ENCODE data around the gene ZIC5. TPM values are rescaled to one million over a fixed set of nuclear protein-coding genes. Genes with fewer than 3 reads are reported as not detected.

ZIC5 gene
- total RNA-seq = not detected
- not detected for polyA plus RNA-seq
- long read RNA-seq, donor 1, full-length matches to known transcripts = 1 of 1 reads
- long read RNA-seq, donor 1, partial matches to known transcripts = 0 of 1 reads
- long read RNA-seq, donor 1, other reads (novel, unspliced or antisense) = 0 of 1 reads
- long read RNA-seq, donor 2 = 0 reads
- long read RNA-seq, donor 3 = 0 reads
- long read RNA-seq, donor 4 = 0 reads
- long read RNA-seq, donor 5 = 0 reads
- long read RNA-seq, donor 6 = 0 reads
- long read RNA-seq, donor 7 = 0 reads
- long read RNA-seq, donor 8 = 0 reads
- long read RNA-seq, donor 9 = 0 reads
- long read RNA-seq, donor 10 = 0 reads

GRCh38 chr13:99971576-99972189 is at the start of gene ZIC5:
TSS of gene ZIC5 (minus strand) at chr13:99971767. CDS start at chr13:99971603, 164 bp downstream.
- 8 to 16% (median 10%) methylated on average over 21 to 41 of the region's 41 CpGs for WGBS, 5 donors
- intact Hi-C loops (cut with DNase I; ENCODE audit: low total_unique reads) = no loop called here
- TF ChIP-seq POLR2AphosphoS5 (IDR thresholded peaks at IDR 0.05) (no peak), CTCF (IDR thresholded peaks at IDR 0.05) (no peak), POLR2A (IDR thresholded peaks at IDR 0.05) (no peak), EP300 (IDR thresholded peaks at IDR 0.05) (no peak)
- Histone ChIP-seq H3K4me1 (peaks cover 37 to 44% (median 38%) of the 10 kb centered on the region in 4 donors), H3K27ac (no peak within 1 kb of the TSS), H3K4me3 (peak within 1 kb of the TSS; percentile 28 to 51 (median 36)), H3K9me3 (peaks cover 0 to 51% (median 12%) of the 10 kb centered on the region in 4 donors), H3K36me3 (no peaks in the 10 kb centered on the region), H3K27me3 (peaks cover 69 to 100% (median 98%) of the 10 kb centered on the region in 3 donors)
- DNase-seq = no peak

- no peak overlapping the region for H3K27ac ChIP-seq
- H3K36me3 ChIP-seq = no peaks in the 10 kb centered on the region
- no peaks in the 10 kb centered on the region for H3K9me3 ChIP-seq
- TF ChIP-seq EP300 (IDR thresholded peaks at IDR 0.05) = no peak
- TF ChIP-seq CTCF (IDR thresholded peaks at IDR 0.05) = no peak
- TF ChIP-seq POLR2AphosphoS5 (IDR thresholded peaks at IDR 0.05) = no peak
- no peak for TF ChIP-seq POLR2A (IDR thresholded peaks at IDR 0.05)
- WGBS, 5 donors = 95 to 100% (median 98%) methylated on average over 3 of the region's 3 CpGs
- DNase-seq = no peak
- no peak overlapping the region for H3K4me3 ChIP-seq
- H3K27me3 ChIP-seq = peaks cover 0 to 6% (median 0%) of the 10 kb centered on the region in 3 donors
- H3K4me1 ChIP-seq = no peaks in the 10 kb centered on the region
- intact Hi-C loops (cut with DNase I; ENCODE audit: low total_unique reads) = no loop called here
Measured at GRCh38 chr13:100019780-100020356, 48.3 kb upstream of the ZIC5 start.

- DNase-seq = no peak
- Histone ChIP-seq H3K27me3 (peaks cover 0 to 31% (median 0%) of the 10 kb centered on the region in 3 donors), H3K4me1 (no peaks in the 10 kb centered on the region), H3K27ac (no peak overlapping the region), H3K9me3 (no peaks in the 10 kb centered on the region), H3K36me3 (no peaks in the 10 kb centered on the region), H3K4me3 (no peak overlapping the region)
- TF ChIP-seq EP300 (IDR thresholded peaks at IDR 0.05) (no peak), CTCF (IDR thresholded peaks at IDR 0.05) (no peak), POLR2AphosphoS5 (IDR thresholded peaks at IDR 0.05) (no peak), POLR2A (IDR thresholded peaks at IDR 0.05) (no peak)
- intact Hi-C loops (cut with DNase I; ENCODE audit: low total_unique reads) = no loop called here
- WGBS, 5 donors = 94 to 98% (median 95%) methylated on average over 1 of the region's 1 CpG
Measured at GRCh38 chr13:100014621-100015020, 43.1 kb upstream of the ZIC5 start.

GRCh38 chr13:99998261-99998660 is 26.7 kb upstream of the ZIC5 start:
- Histone ChIP-seq H3K36me3 (no peaks in the 10 kb centered on the region), H3K9me3 (peaks cover 0 to 17% (median 10%) of the 10 kb centered on the region in 4 donors), H3K4me1 (peaks cover 0 to 14% (median 5%) of the 10 kb centered on the region in 4 donors), H3K27ac (no peak overlapping the region), H3K27me3 (peaks cover 27 to 90% (median 64%) of the 10 kb centered on the region in 3 donors), H3K4me3 (no peak overlapping the region)
- intact Hi-C loops (cut with DNase I; ENCODE audit: low total_unique reads) = no loop called here
- WGBS, 5 donors = 89 to 93% (median 92%) methylated on average over 11 of the region's 11 CpGs
- DNase-seq = no peak
- no peak for TF ChIP-seq POLR2AphosphoS5 (IDR thresholded peaks at IDR 0.05)
- no peak for TF ChIP-seq CTCF (IDR thresholded peaks at IDR 0.05)
